Kidney (tissue), 14 donors: Measurements from ENCODE around the gene ERCC6. TPM values are rescaled to one million over a fixed set of nuclear protein-coding genes. Genes with fewer than 3 reads are reported as not detected.

Experiments used
- DNase-seq, 5 donors: peaks; one replicate each; pipeline ENCODE4 v3.0.0-alpha.2; 2013 to 2020
- FAIRE-seq: peaks from 2 replicates; lab custom pipeline; 2012; peaks lifted over from hg19 to GRCh38; lab: Jason Lieb, UNC
- H3K27ac ChIP-seq, 2 donors: one replicate each; pipeline ENCODE4 v1.7.0; 2013; ENCODE audit warnings: low read depth in 2 of 2, low read length in 2 of 2, inconsistent platforms in 1 of 2
- H3K27me3 ChIP-seq: one replicate; pipeline ENCODE4 v1.7.1; 2013; ENCODE audit warnings: low read length, inconsistent platforms; ENCODE audit not compliant: control insufficient read depth, insufficient read depth
- H3K36me3 ChIP-seq, 3 donors: one replicate each; pipeline versions ENCODE4 v1.7.0 to v1.7.1; 2013; ENCODE audit warnings: low read length in 3 of 3, control low read depth in 1 of 3, inconsistent platforms in 1 of 3; ENCODE audit not compliant: insufficient read depth in 3 of 3, control insufficient read depth in 2 of 3
- H3K4me1 ChIP-seq, 3 donors: one replicate each; pipeline versions ENCODE4 v1.7.0 to v1.7.1; 2013; ENCODE audit warnings: low read length in 3 of 3, inconsistent platforms in 1 of 3, low read depth in 1 of 3; ENCODE audit not compliant: control insufficient read depth in 2 of 3, insufficient read depth in 2 of 3
- H3K4me3 ChIP-seq, 3 donors: one replicate each; pipeline versions ENCODE4 v1.7.0 to v1.8.1; 2013; ENCODE audit warnings: low read length in 3 of 3, control low read depth in 1 of 3, inconsistent platforms in 1 of 3
- H3K9ac ChIP-seq, 3 donors: one replicate each; pipeline versions ENCODE4 v1.7.0 to v1.7.1; 2013; ENCODE audit warnings: low read length in 3 of 3, control low read depth in 1 of 3, inconsistent platforms in 1 of 3
- H3K9me3 ChIP-seq, 3 donors: one replicate each; pipeline versions ENCODE4 v1.7.0 to v1.7.1; 2013; ENCODE audit warnings: low read length in 3 of 3, control low read depth in 1 of 3, inconsistent platforms in 1 of 3; ENCODE audit not compliant: control insufficient read depth in 2 of 3, insufficient read depth in 1 of 3
- CTCF ChIP-seq: IDR thresholded peaks from 3 replicates; pipeline ENCODE4 v1.5.1; 2012; ENCODE audit warnings: mild to moderate bottlenecking, moderate library complexity, borderline replicate concordance; ENCODE audit not compliant: insufficient read depth; ENCODE audit errors: extremely low read depth
- intact Hi-C: fragments of 100-400 bp; cut with DNase I; formaldehyde crosslinking; loops from one replicate; pipeline ENCODE4 v1.11.1; 2022
- polyA plus RNA-seq: library from polyadenylated mRNA; stranded (reverse); fragments of 350-450 nt; fragmentation: Illumina TruSeq; extraction: RNeasy Lipid Tissue Mini Kit (QIAGEN cat#74804); gene quantifications from one replicate; pipeline ENCODE4 v1.2.3, GENCODE V29; 2014; ENCODE audit warnings: low read depth, low replicate concordance; ENCODE audit not compliant: insufficient read depth
- total RNA-seq: library from RNA; stranded (reverse); fragmentation: NEBNext Ultra II Directional; extraction: Animal tissue kit (Norgen Biotek cat#: 25700); gene quantifications from one replicate; pipeline ENCODE4 v1.2.1, GENCODE V29; 2021
- donor health status: control.
- donor health status: control.
- donor health status: control.
- donor health status: control.
- donor health status: control.
- donor health status: DM: yes; HTN: yes; CAD: no.
- donor health status: Normal renal cell carcinoma (clear cell type).

The ERCC6 gene
- total and polyA plus RNA-seq, 2 donors from 2014 or later = 5.0 to 33.2 TPM

- no peak for FAIRE-seq
- Histone ChIP-seq H3K9me3 (peaks cover 0 to 4% (median 2%) of the 10 kb centered on the region in 3 donors), H3K27me3 (no peaks in the 10 kb centered on the region)
These were observed 3.4 kb upstream of the ERCC6 start for GRCh38 chr10:49542353-49542752.

GRCh38 chr10:49541762-49542161 is 2.8 kb upstream of the ERCC6 start:
- no peaks in the 10 kb centered on the region for H3K36me3 ChIP-seq
- no peaks in the 10 kb centered on the region for H3K27me3 ChIP-seq
- H3K9ac ChIP-seq = no peak overlapping the region
- peaks cover 3 to 13% (median 4%) of the 10 kb centered on the region in 3 donors for H3K4me1 ChIP-seq
- DNase-seq (no peak), FAIRE-seq (no peak)
- H3K4me3 ChIP-seq = no peak overlapping the region
- intact Hi-C loops = no loop called here
- no peak overlapping the region for H3K27ac ChIP-seq
- no peak for TF ChIP-seq CTCF
- peaks cover 0 to 4% (median 2%) of the 10 kb centered on the region in 3 donors for H3K9me3 ChIP-seq

More at GRCh38 chr10:49542353-49542752, 3.4 kb upstream of the ERCC6 start:
- intact Hi-C loops = no loop called here
- Histone ChIP-seq H3K36me3 (no peaks in the 10 kb centered on the region), H3K4me1 (peaks cover 3 to 13% (median 4%) of the 10 kb centered on the region in 3 donors), H3K9ac (no peak overlapping the region), H3K4me3 (no peak overlapping the region), H3K27ac (no peak overlapping the region)
- TF ChIP-seq CTCF = no peak
- no peak for DNase-seq

GRCh38 chr10:49540056-49540797 is 1.3 kb upstream of the ERCC6 start:
- Histone ChIP-seq H3K27me3 (no peaks in the 10 kb centered on the region), H3K36me3 (peaks cover 0 to 3% (median 0%) of the 10 kb centered on the region in 3 donors), H3K27ac (no peak overlapping the region), H3K4me3 (peak overlapping the region in 1 of 3 donors; percentile 78), H3K4me1 (peaks cover 3 to 13% (median 4%) of the 10 kb centered on the region in 3 donors), H3K9ac (no peak overlapping the region), H3K9me3 (peaks cover 0 to 3% (median under 1%) of the 10 kb centered on the region in 3 donors)
- no peak for DNase-seq
- TF ChIP-seq CTCF = no peak
- FAIRE-seq = no peak
- intact Hi-C loops = no loop called here
